ENCODE measurements around the gene DDA1.
"Not testable (repeated sequence)": the region's sequence is repeated elsewhere in the genome, so short reads cannot be mapped to it uniquely, and the experiment has no call there.

DDA1 gene

DNA sequence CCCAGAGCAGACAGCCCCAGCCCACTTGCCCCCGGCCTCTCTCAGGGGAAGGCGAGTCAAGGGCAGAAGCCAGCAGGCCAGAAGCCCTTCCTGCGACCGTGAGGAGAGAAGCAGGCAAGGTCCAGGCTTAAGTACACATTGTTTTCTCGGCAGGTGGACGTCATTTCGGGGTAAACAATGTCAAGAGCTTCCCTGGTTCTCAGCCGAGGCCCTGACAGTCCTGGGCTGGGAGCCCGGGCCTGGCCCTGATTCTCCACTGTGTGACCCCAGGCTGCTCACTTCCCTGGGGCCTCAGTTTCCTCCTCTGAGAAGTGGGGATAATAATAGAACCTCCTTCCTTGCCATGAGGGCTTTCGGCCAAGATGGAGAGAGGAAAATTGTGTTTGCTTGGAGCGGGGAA is 48.4 kb downstream of the DDA1 start:
- H3K4me3 ChIP-seq (ENCODE audit: insufficient read depth, low read length, poor library complexity, severe bottlenecking) = no peak overlapping the region
- H3K27me3 ChIP-seq (ENCODE audit: low read length) = no peaks in the 10 kb centered on the region
- H3K4me2 ChIP-seq (ENCODE audit: low read depth, low read length, poor library complexity, severe bottlenecking) = no peak overlapping the region
- H3F3A ChIP-seq (ENCODE audit: insufficient read depth) = no peaks in the 10 kb centered on the region
- no peak overlapping the region for H2AFZ ChIP-seq (ENCODE audit: low read depth, low read length, severe bottlenecking)
- TF ChIP-seq EZH2phosphoT487 (conservative IDR thresholded peaks at IDR 0.05; ENCODE audit: low read length) = no peak
- TF ChIP-seq, protein P1, sequence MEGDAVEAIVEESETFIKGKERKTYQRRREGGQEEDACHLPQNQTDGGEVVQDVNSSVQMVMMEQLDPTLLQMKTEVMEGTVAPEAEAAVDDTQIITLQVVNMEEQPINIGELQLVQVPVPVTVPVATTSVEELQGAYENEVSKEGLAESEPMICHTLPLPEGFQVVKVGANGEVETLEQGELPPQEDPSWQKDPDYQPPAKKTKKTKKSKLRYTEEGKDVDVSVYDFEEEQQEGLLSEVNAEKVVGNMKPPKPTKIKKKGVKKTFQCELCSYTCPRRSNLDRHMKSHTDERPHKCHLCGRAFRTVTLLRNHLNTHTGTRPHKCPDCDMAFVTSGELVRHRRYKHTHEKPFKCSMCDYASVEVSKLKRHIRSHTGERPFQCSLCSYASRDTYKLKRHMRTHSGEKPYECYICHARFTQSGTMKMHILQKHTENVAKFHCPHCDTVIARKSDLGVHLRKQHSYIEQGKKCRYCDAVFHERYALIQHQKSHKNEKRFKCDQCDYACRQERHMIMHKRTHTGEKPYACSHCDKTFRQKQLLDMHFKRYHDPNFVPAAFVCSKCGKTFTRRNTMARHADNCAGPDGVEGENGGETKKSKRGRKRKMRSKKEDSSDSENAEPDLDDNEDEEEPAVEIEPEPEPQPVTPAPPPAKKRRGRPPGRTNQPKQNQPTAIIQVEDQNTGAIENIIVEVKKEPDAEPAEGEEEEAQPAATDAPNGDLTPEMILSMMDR (IDR thresholded peaks at IDR 0.05; ENCODE audit: insufficient read depth, low read length, poor library complexity, severe bottlenecking) = no peak
- H4K20me1 ChIP-seq (ENCODE audit: low read depth, low read length) = no peaks in the 10 kb centered on the region
- no peaks in the 10 kb centered on the region for H3K36me3 ChIP-seq (ENCODE audit: low read length)
- no peaks in the 10 kb centered on the region for H3K9me3 ChIP-seq (ENCODE audit: insufficient read depth, low read length)
- H3K9me2 ChIP-seq (replicated peaks; ENCODE audit: insufficient read depth, low read length) = no peaks in the 10 kb centered on the region
- no peaks in the 10 kb centered on the region for H3K79me2 ChIP-seq (ENCODE audit: insufficient read depth, low read length)
- no peak overlapping the region for H3K27ac ChIP-seq (ENCODE audit: low read depth, low read length)
- no peak overlapping the region for H3K9ac ChIP-seq (ENCODE audit: low read length)

DNA sequence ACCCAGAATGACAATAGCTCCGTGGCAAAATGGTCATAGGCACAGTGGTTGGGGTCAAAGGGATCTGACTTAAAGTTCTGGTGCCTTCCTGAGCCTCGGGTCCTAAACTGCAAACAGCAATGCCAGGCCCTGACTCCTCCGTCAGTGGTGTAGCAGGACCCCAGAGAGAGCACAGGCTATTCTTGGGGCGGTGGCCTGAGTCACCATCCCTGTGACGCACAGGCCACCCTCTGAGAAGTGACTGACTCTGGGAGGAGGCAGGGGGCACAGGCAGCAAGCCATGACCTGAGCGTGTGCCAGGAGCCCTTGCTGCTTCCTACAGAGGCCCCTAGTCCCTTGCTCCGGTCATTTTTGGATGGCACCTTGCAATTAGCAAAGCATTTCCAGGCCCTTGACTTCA is 49.0 kb downstream of the DDA1 start:
- Histone ChIP-seq H3K36me3 (ENCODE audit: low read length) (no peaks in the 10 kb centered on the region), H3K4me2 (ENCODE audit: low read depth, low read length, poor library complexity, severe bottlenecking) (no peak overlapping the region), H3K27me3 (ENCODE audit: low read length) (no peaks in the 10 kb centered on the region), H3K79me2 (ENCODE audit: insufficient read depth, low read length) (no peaks in the 10 kb centered on the region), H3K9ac (ENCODE audit: low read length) (no peak overlapping the region), H3K4me3 (ENCODE audit: insufficient read depth, low read length, poor library complexity, severe bottlenecking) (no peak overlapping the region), H3K9me2 (replicated peaks; ENCODE audit: insufficient read depth, low read length) (no peaks in the 10 kb centered on the region), H3F3A (ENCODE audit: insufficient read depth) (0 out of 2 replicates have a peak, but pooled peaks cover 4% of the 10 kb centered on the region), H3K27ac (ENCODE audit: low read depth, low read length) (no peak overlapping the region), H2AFZ (ENCODE audit: low read depth, low read length, severe bottlenecking) (no peak overlapping the region), H3K9me3 (ENCODE audit: insufficient read depth, low read length) (no peaks in the 10 kb centered on the region), H4K20me1 (ENCODE audit: low read depth, low read length) (no peaks in the 10 kb centered on the region)
- TF ChIP-seq, protein P1 (IDR thresholded peaks at IDR 0.05; ENCODE audit: insufficient read depth, low read length, poor library complexity, severe bottlenecking) = no peak
- no peak for TF ChIP-seq EZH2phosphoT487 (conservative IDR thresholded peaks at IDR 0.05; ENCODE audit: low read length)

DNA sequence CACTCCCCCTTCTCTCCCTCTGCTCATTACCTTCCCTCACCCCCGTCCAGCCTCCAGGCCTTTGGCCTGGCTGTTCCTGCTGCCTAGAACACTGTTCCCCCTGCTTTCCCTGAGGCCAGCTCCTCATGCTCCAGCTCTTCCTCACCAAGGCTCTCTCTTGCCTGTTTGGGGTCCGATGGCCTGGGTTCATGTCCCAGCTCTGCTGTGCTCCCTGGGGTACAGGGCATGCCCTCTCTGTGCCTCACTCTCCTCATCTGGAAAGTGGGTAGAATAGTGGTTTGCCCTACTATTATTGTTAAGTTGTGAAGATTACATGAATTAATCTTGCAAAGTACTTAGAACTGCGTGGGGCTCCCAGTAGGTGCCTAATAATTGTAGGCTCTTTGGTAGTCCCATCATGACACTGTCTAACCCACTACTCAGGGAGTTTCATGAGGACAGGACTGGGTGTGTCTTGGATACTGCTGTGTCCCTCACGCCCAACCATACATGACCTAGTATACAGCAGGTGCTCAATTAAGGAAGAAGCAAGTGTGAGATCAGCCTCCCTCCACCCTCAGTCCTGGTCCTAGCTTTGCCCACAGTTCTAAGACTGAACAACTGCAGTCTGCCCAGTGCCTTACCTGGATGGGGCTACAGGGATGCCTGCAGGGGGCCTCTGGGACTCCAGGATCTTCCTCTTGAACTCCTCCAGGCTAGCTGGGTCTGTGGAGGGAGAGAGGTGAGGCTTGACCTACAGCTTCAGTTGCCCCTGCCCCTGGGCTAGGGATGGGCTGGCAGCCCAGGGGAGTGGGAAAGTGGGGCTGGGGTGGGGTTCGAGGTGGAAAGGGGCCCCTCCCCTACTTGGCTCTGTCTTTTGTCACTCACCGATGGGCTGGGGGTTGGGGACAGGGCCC is 50.8 kb downstream of the DDA1 start:
- Histone ChIP-seq H3F3A (ENCODE audit: insufficient read depth) (0 out of 2 replicates have a peak, but pooled peaks cover 4% of the 10 kb centered on the region), H3K9ac (ENCODE audit: low read length) (no peak overlapping the region), H3K9me2 (replicated peaks; ENCODE audit: insufficient read depth, low read length) (no peaks in the 10 kb centered on the region), H3K79me2 (ENCODE audit: insufficient read depth, low read length) (no peaks in the 10 kb centered on the region), H3K27me3 (ENCODE audit: low read length) (no peaks in the 10 kb centered on the region), H4K20me1 (ENCODE audit: low read depth, low read length) (no peaks in the 10 kb centered on the region), H3K27ac (ENCODE audit: low read depth, low read length) (no peak overlapping the region), H2AFZ (ENCODE audit: low read depth, low read length, severe bottlenecking) (no peak overlapping the region), H3K4me2 (ENCODE audit: low read depth, low read length, poor library complexity, severe bottlenecking) (no peak overlapping the region), H3K9me3 (ENCODE audit: insufficient read depth, low read length) (no peaks in the 10 kb centered on the region), H3K36me3 (ENCODE audit: low read length) (no peaks in the 10 kb centered on the region), H3K4me3 (ENCODE audit: insufficient read depth, low read length, poor library complexity, severe bottlenecking) (no peak overlapping the region)
- TF ChIP-seq EZH2phosphoT487 (conservative IDR thresholded peaks at IDR 0.05; ENCODE audit: low read length) = no peak
- TF ChIP-seq, protein P1 (IDR thresholded peaks at IDR 0.05; ENCODE audit: insufficient read depth, low read length, poor library complexity, severe bottlenecking) = no peak

DNA sequence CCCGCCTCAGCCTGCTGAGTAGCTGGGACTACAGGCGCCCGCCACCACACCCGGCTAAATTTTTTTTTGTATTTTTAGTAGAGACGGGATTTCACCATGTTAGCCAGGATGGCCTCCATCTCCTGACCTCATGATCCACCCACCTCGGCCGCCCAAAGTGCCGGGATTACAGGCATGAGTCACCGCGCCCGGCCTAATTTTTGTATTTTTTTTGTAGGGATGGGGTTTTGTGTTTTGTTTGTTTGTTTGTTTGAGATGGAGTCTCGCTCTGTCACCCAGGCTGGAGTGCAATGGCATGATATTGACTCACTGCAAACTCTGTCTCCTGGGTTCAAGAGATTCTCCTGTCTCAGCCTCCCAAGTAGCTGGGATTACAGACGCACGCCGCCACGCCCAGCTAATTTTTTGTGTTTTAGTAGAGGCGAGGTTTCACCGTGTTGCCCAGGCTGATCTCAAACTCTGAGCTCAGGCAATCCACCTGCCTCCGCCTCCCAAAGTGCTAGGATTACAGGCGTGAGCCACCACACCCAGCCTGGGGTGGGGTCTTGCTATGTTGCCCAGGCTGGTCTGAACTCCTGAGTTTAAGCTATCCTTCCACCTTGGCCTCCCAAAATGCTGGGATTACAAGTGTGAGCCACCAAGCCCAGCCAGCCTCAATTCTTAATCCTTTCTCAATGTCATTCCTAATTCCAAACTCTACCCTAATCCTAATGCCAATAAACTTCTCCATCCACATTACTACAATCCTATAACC is 54.7 kb downstream of the DDA1 start:
- not testable (repeated sequence) for H3K4me3 ChIP-seq (ENCODE audit: insufficient read depth, low read length, poor library complexity, severe bottlenecking); H3K27me3 ChIP-seq (ENCODE audit: low read length); H2AFZ ChIP-seq (ENCODE audit: low read depth, low read length, severe bottlenecking); H4K20me1 ChIP-seq (ENCODE audit: low read depth, low read length); H3K27ac ChIP-seq (ENCODE audit: low read depth, low read length); H3K9me3 ChIP-seq (ENCODE audit: insufficient read depth, low read length); H3K4me2 ChIP-seq (ENCODE audit: low read depth, low read length, poor library complexity, severe bottlenecking); H3F3A ChIP-seq (ENCODE audit: insufficient read depth); H3K79me2 ChIP-seq (ENCODE audit: insufficient read depth, low read length); H3K9me2 ChIP-seq (replicated peaks; ENCODE audit: insufficient read depth, low read length); H3K9ac ChIP-seq (ENCODE audit: low read length); H3K36me3 ChIP-seq (ENCODE audit: low read length)
